ENCODE measurements around the gene TMEM132C. TPM values are rescaled to one million over a fixed set of nuclear protein-coding genes. Genes with fewer than 3 reads are reported as not detected.

The TMEM132C gene
- total and polyA plus RNA-seq, 2 experiments from 2014 or later = not detected

DNA sequence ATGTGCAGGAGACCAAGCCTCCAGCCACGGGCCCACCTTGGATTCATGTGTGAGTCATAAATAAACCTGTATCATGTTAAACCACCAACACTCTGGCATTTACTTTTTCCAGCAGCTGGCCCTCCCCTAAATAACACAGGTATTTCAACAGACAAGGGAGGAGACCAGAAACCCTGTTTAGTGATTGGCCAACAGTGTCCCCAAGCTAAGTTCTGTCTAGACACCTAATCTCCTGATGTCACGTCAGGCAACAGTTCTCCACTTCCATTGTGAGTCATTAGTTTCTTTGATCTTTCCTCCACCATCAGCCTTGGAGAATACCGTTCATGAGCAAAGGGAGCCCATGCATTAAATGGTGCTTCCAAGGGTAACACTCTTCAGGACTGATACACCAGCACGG lies 196.9 kb downstream of the TMEM132C start (continued):
- TF ChIP-seq, protein P1, sequence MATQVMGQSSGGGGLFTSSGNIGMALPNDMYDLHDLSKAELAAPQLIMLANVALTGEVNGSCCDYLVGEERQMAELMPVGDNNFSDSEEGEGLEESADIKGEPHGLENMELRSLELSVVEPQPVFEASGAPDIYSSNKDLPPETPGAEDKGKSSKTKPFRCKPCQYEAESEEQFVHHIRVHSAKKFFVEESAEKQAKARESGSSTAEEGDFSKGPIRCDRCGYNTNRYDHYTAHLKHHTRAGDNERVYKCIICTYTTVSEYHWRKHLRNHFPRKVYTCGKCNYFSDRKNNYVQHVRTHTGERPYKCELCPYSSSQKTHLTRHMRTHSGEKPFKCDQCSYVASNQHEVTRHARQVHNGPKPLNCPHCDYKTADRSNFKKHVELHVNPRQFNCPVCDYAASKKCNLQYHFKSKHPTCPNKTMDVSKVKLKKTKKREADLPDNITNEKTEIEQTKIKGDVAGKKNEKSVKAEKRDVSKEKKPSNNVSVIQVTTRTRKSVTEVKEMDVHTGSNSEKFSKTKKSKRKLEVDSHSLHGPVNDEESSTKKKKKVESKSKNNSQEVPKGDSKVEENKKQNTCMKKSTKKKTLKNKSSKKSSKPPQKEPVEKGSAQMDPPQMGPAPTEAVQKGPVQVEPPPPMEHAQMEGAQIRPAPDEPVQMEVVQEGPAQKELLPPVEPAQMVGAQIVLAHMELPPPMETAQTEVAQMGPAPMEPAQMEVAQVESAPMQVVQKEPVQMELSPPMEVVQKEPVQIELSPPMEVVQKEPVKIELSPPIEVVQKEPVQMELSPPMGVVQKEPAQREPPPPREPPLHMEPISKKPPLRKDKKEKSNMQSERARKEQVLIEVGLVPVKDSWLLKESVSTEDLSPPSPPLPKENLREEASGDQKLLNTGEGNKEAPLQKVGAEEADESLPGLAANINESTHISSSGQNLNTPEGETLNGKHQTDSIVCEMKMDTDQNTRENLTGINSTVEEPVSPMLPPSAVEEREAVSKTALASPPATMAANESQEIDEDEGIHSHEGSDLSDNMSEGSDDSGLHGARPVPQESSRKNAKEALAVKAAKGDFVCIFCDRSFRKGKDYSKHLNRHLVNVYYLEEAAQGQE (IDR thresholded peaks at IDR 0.05; ENCODE audit: unreplicated experiment) = no peak

DNA sequence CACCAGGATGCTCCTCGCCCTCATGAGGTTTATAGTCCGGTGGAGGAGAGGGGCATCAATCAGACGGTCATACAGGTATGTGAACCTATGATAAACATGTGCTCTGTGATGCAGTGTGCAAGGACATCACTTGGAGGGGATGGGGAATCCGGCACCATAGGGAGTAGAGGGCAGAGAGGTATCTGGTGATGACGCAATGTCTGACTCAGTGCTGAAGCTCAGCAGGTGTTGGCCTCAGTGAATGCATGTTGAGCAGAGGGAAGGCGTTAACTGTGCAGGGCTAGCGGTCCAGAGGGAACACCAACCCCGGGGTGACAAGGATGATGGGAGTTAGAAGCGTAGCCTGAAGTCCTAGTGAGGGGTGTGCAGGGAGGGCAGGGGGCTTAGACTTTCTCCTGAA lies 200.9 kb downstream of the TMEM132C start:
- Mint-ChIP-seq H3K4me1 (no peaks in the 10 kb centered on the region), H3K4me3 (no peak overlapping the region), H3K36me3 (ENCODE audit: low read depth) (peaks cover 41% of the 10 kb centered on the region), H3K9me3 (peaks cover 96% of the 10 kb centered on the region), H3K27ac (no peak overlapping the region), H3K27me3 (ENCODE audit: insufficient read depth, low read depth, poor library complexity) (peaks cover 7% of the 10 kb centered on the region)
- ATAC-seq (no peak), DNase-seq (ENCODE audit: low spot score) (no peak)
- H3K27me3 ChIP-seq (ENCODE audit: insufficient read depth) = no peaks in the 10 kb centered on the region
- no peak overlapping the region for H3K4me2 ChIP-seq
- H3K79me2 ChIP-seq (replicated peaks; ENCODE audit: insufficient read depth) = no peaks in the 10 kb centered on the region
- H4K20me1 ChIP-seq (replicated peaks; ENCODE audit: insufficient read depth) = no peaks in the 10 kb centered on the region
- no peak overlapping the region for H3K4me3 ChIP-seq
- no peak overlapping the region for H2AFZ ChIP-seq
- TF ChIP-seq ETS1 (IDR thresholded peaks at IDR 0.05) = no peak
- no peak for TF ChIP-seq EZH2 (IDR thresholded peaks at IDR 0.05; ENCODE audit: low read depth, unreplicated experiment)
- no peak for TF ChIP-seq STAT1 (IDR thresholded peaks at IDR 0.05; ENCODE audit: unreplicated experiment)
- TF ChIP-seq JUNB (IDR thresholded peaks at IDR 0.05; ENCODE audit: unreplicated experiment) = no peak
- no peaks in the 10 kb centered on the region for H3F3A ChIP-seq (replicated peaks; ENCODE audit: low read depth)
- no peaks in the 10 kb centered on the region for H3K36me3 ChIP-seq (ENCODE audit: insufficient read depth)
- H3K9me2 ChIP-seq (ENCODE audit: insufficient read depth) = no peaks in the 10 kb centered on the region
- H3K4me1 ChIP-seq (ENCODE audit: insufficient read depth) = no peaks in the 10 kb centered on the region
- no peak overlapping the region for H3K27ac ChIP-seq (ENCODE audit: low read depth)

DNA sequence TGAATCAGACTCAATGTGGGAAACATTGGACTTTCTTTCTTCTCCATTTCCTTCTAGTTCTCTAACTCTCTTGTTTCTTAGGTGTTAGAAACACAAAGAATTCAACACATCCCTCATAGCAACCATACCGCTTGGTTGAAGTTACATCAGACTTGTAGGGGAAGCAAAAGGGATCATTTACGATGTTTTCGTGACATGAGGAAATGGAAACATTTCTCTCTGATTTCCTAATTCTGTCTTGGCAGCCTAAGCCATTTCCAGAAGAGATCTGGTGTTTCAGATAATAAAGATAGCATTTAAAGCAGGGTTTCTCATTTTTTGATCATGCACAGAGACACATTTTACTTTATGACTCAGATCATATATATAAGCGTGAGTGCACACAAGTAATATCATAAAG lies 202.0 kb downstream of the TMEM132C start:
- TF ChIP-seq JUNB (IDR thresholded peaks at IDR 0.05; ENCODE audit: unreplicated experiment) = no peak
- TF ChIP-seq POLR2AphosphoS5 (IDR thresholded peaks at IDR 0.05; ENCODE audit: low read depth) = no peak
- TF ChIP-seq ZNF331 (CRISPR knock-in tag; IDR thresholded peaks at IDR 0.05; ENCODE audit: low read depth) = no peak
- no peak for TF ChIP-seq EZH2 (IDR thresholded peaks at IDR 0.05; ENCODE audit: low read depth, unreplicated experiment)
- no peak for TF ChIP-seq NANOG (IDR thresholded peaks at IDR 0.05; ENCODE audit: borderline replicate concordance)
- TF ChIP-seq ETS1 (IDR thresholded peaks at IDR 0.05) = no peak
- no peak for TF ChIP-seq CTCF (conservative IDR thresholded peaks at IDR 0.05; ENCODE audit: low read depth in 2 of 2)
- no peaks in the 10 kb centered on the region for H3K4me1 Mint-ChIP-seq
- no peak overlapping the region for H2AFZ ChIP-seq
- no peaks in the 10 kb centered on the region for H3F3A ChIP-seq (replicated peaks; ENCODE audit: low read depth)
- DNase-seq (ENCODE audit: low spot score) (no peak), ATAC-seq (no peak)
- H3K79me2 ChIP-seq (replicated peaks; ENCODE audit: insufficient read depth) = no peaks in the 10 kb centered on the region
- no peaks in the 10 kb centered on the region for H3K4me1 ChIP-seq (ENCODE audit: insufficient read depth)
- H3K4me3 ChIP-seq = no peak overlapping the region
- no peaks in the 10 kb centered on the region for H4K20me1 ChIP-seq (replicated peaks; ENCODE audit: insufficient read depth)
- no peak overlapping the region for H3K27ac ChIP-seq (ENCODE audit: low read depth)
- H3K36me3 ChIP-seq (ENCODE audit: insufficient read depth) = no peaks in the 10 kb centered on the region
- no peak overlapping the region for H3K4me2 ChIP-seq
- H3K9me2 ChIP-seq (ENCODE audit: insufficient read depth) = no peaks in the 10 kb centered on the region
- H3K9me3 Mint-ChIP-seq = peaks cover 96% of the 10 kb centered on the region
- H3K27me3 ChIP-seq (ENCODE audit: insufficient read depth) = no peaks in the 10 kb centered on the region
- H3K4me3 Mint-ChIP-seq = no peak overlapping the region
- peaks cover 13% of the 10 kb centered on the region for H3K27me3 Mint-ChIP-seq (ENCODE audit: insufficient read depth, low read depth, poor library complexity)
- no peak overlapping the region for H3K27ac Mint-ChIP-seq
- peaks cover 48% of the 10 kb centered on the region for H3K36me3 Mint-ChIP-seq (ENCODE audit: low read depth)

Data from GM23338 (cell line).